Measurements from ENCODE around the gene MTA3.

MTA3 gene

DNA sequence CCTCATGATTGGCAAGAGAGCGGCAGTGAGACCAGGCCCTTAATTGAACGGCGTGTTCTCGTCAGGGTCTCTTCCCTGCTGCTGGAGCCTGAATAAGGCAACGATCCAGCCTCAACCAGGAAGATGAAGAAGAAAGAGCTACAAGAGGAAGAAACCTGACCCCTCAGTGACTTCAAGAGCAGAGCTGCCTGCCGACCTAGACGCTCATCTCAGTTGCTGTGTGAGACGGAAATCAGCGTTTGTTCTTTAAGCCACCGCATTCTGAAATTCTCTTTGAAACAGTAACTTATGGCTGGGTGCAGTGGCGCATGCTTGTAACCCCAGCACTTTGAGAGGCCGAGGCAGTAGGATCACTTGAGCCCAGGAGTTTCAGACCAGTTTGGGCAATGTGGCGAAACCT is 45.1 kb upstream of the MTA3 start:
- H3K4me1 ChIP-seq (ENCODE audit: insufficient read depth, low read length, poor library complexity, severe bottlenecking) = no peaks in the 10 kb centered on the region
- no peaks in the 10 kb centered on the region for H3K9me3 ChIP-seq (ENCODE audit: insufficient read depth, low read depth, low read length)
- no peak overlapping the region for H3K9ac ChIP-seq (ENCODE audit: low read depth, low read length, poor library complexity, severe bottlenecking)
- TF ChIP-seq CTCF (conservative IDR thresholded peaks at IDR 0.05; ENCODE audit: low read length) (no peak), EZH2phosphoT487 (IDR thresholded peaks at IDR 0.05; ENCODE audit: borderline replicate concordance) (no peak)
- H2AFZ ChIP-seq (ENCODE audit: low read length) = no peak overlapping the region
- H3K4me3 ChIP-seq (ENCODE audit: low read length, poor library complexity, severe bottlenecking) = no peak overlapping the region
- H3K9me2 ChIP-seq (replicated peaks; ENCODE audit: low read depth, low read length) = no peaks in the 10 kb centered on the region
- H3F3A ChIP-seq (ENCODE audit: low read depth) = no peaks in the 10 kb centered on the region
- no peaks in the 10 kb centered on the region for H3K79me2 ChIP-seq (ENCODE audit: insufficient read depth, low read length)
- H4K20me1 ChIP-seq (ENCODE audit: insufficient read depth, low read length, poor library complexity, severe bottlenecking) = no peaks in the 10 kb centered on the region
- no peaks in the 10 kb centered on the region for H3K36me3 ChIP-seq (ENCODE audit: insufficient read depth, low read length)
- H3K27me3 ChIP-seq (ENCODE audit: insufficient read depth, low read length, poor library complexity, severe bottlenecking) = no peaks in the 10 kb centered on the region
- H3K4me2 ChIP-seq (ENCODE audit: low read depth, low read length, poor library complexity, severe bottlenecking) = no peak overlapping the region

DNA sequence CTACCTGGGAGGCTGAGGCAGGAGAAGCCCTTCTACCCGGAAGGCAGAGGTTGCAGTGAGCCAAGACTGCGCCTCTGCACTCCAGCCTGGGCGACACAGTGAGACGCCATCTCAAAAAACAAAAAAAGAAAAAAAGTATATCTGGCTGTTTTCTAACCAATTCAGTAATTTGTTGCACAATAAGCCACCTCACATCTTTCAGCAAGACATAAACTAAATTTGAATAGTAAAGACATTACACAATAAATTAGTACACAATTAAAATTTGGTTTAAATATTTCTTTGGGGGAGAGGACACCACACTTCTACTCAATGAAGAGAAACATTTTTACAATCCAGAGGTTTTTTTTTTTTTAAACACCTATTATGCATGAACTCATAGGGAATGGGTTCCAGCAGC is 36.0 kb upstream of the MTA3 start:
- Histone ChIP-seq H3K36me3 (ENCODE audit: insufficient read depth, low read length) (no peaks in the 10 kb centered on the region), H3K4me1 (ENCODE audit: insufficient read depth, low read length, poor library complexity, severe bottlenecking) (no peaks in the 10 kb centered on the region), H3K9ac (ENCODE audit: low read depth, low read length, poor library complexity, severe bottlenecking) (no peak overlapping the region), H3K4me3 (ENCODE audit: low read length, poor library complexity, severe bottlenecking) (no peak overlapping the region), H3K9me2 (replicated peaks; ENCODE audit: low read depth, low read length) (no peaks in the 10 kb centered on the region), H3K79me2 (ENCODE audit: insufficient read depth, low read length) (no peaks in the 10 kb centered on the region), H2AFZ (ENCODE audit: low read length) (no peak overlapping the region), H3K9me3 (ENCODE audit: insufficient read depth, low read depth, low read length) (no peaks in the 10 kb centered on the region), H3K27me3 (ENCODE audit: insufficient read depth, low read length, poor library complexity, severe bottlenecking) (no peaks in the 10 kb centered on the region), H3F3A (ENCODE audit: low read depth) (no peaks in the 10 kb centered on the region), H3K4me2 (ENCODE audit: low read depth, low read length, poor library complexity, severe bottlenecking) (no peak overlapping the region), H4K20me1 (ENCODE audit: insufficient read depth, low read length, poor library complexity, severe bottlenecking) (no peaks in the 10 kb centered on the region)
- no peak for TF ChIP-seq EZH2phosphoT487 (IDR thresholded peaks at IDR 0.05; ENCODE audit: borderline replicate concordance)
- TF ChIP-seq CTCF (conservative IDR thresholded peaks at IDR 0.05; ENCODE audit: low read length) = no peak

- Histone ChIP-seq H3F3A (ENCODE audit: low read depth) (no peaks in the 10 kb centered on the region), H4K20me1 (ENCODE audit: insufficient read depth, low read length, poor library complexity, severe bottlenecking) (no peaks in the 10 kb centered on the region), H3K79me2 (ENCODE audit: insufficient read depth, low read length) (no peaks in the 10 kb centered on the region), H3K4me1 (ENCODE audit: insufficient read depth, low read length, poor library complexity, severe bottlenecking) (peaks cover 4% of the 10 kb centered on the region), H3K9ac (ENCODE audit: low read depth, low read length, poor library complexity, severe bottlenecking) (no peak overlapping the region), H3K9me3 (ENCODE audit: insufficient read depth, low read depth, low read length) (no peaks in the 10 kb centered on the region), H3K27me3 (ENCODE audit: insufficient read depth, low read length, poor library complexity, severe bottlenecking) (no peaks in the 10 kb centered on the region), H3K36me3 (ENCODE audit: insufficient read depth, low read length) (no peaks in the 10 kb centered on the region), H3K4me3 (ENCODE audit: low read length, poor library complexity, severe bottlenecking) (no peak overlapping the region), H3K9me2 (replicated peaks; ENCODE audit: low read depth, low read length) (no peaks in the 10 kb centered on the region), H3K4me2 (ENCODE audit: low read depth, low read length, poor library complexity, severe bottlenecking) (no peak overlapping the region), H2AFZ (ENCODE audit: low read length) (no peak overlapping the region)
- TF ChIP-seq EZH2phosphoT487 (IDR thresholded peaks at IDR 0.05; ENCODE audit: borderline replicate concordance) (no peak), CTCF (conservative IDR thresholded peaks at IDR 0.05; ENCODE audit: low read length) (no peak)
These were observed 30.9 kb upstream of the MTA3 start for GRCh38 chr2:42537493-42537892.

Measured in Loucy (cell line).